Endothelial cell of umbilical vein (primary cell): ENCODE data around the gene SLC39A5. TPM values are rescaled to one million over a fixed set of nuclear protein-coding genes. Genes with fewer than 3 reads are reported as not detected.
"Not testable (repeated sequence)": the region's sequence is repeated elsewhere in the genome, so short reads cannot be mapped to it uniquely, and the experiment has no call there.

Experiments used
- BruUV-seq: library from RNA; stranded (reverse); fragments of 400-500 nt; replicated peaks from 2 replicates; lab custom pipeline; 2021; lab: Mats Ljungman, UMichigan
- CTCF ChIA-PET: fragments of 300-600, 350-600 bp; sonication (Branson Sonifier 250); formaldehyde crosslinking; loops from one replicate; lab custom pipeline; 2021; ENCODE audit warnings: antibody characterized with exemption, inconsistent platforms; lab: Charles Lee
- POLR2A ChIA-PET: fragments of 300-600, 350-600 bp; sonication (Branson Sonifier 250); formaldehyde crosslinking; loops from one replicate; lab custom pipeline; 2021; ENCODE audit warnings: antibody characterized with exemption, inconsistent platforms; lab: Charles Lee
- DNase-seq: peaks from one replicate; pipeline ENCODE4 v3.0.0-alpha.2; 2011; ENCODE audit warnings: low read depth, low spot score
- FAIRE-seq: peaks from 2 replicates; lab custom pipeline; 2011; peaks lifted over from hg19 to GRCh38; lab: Jason Lieb, UNC
- H2AFZ ChIP-seq: 2 replicates; pipeline ENCODE4 v1.6.0; 2012; ENCODE audit warnings: low read depth, low read length, control low read depth, inconsistent platforms
- H3K27ac ChIP-seq: 2 replicates; pipeline ENCODE4 v1.5.1; 2011; ENCODE audit warnings: low read depth, mild to moderate bottlenecking, control low read depth, low read length, moderate library complexity; ENCODE audit not compliant: insufficient read depth
- H3K27me3 ChIP-seq, 2 experiments: 2 replicates each; pipeline versions ENCODE4 v1.6.0 to v1.6.1; 2011; ENCODE audit warnings: low read length in 2 of 2, mixed read lengths in 1 of 2; ENCODE audit not compliant: control insufficient read depth in 2 of 2, insufficient read depth in 2 of 2
- H3K36me3 ChIP-seq, 2 experiments: 2 replicates in 1 of 2; 3 replicates in 1 of 2; pipeline ENCODE4 v1.5.1; 2011; ENCODE audit warnings: low read length in 2 of 2, mild to moderate bottlenecking in 1 of 2, moderate library complexity in 1 of 2; ENCODE audit not compliant: control insufficient read depth in 2 of 2, insufficient read depth in 2 of 2; ENCODE audit errors: extremely low read depth in 1 of 2
- H3K4me1 ChIP-seq: 3 replicates; pipeline ENCODE4 v1.5.1; 2011; ENCODE audit warnings: mild to moderate bottlenecking, low read length; ENCODE audit not compliant: control insufficient read depth, insufficient read depth; ENCODE audit errors: extremely low read depth
- H3K4me2 ChIP-seq: 2 replicates; pipeline ENCODE4 v1.6.1; 2011; ENCODE audit warnings: low read length, control low read depth, mixed read lengths; ENCODE audit not compliant: insufficient read depth
- H3K4me3 ChIP-seq, 3 experiments: fragments of 200-600 bp in 1 of 3; sonication (generic), shearing (Covaris generic) in 1 of 3; replicated peaks in 1 of 3; 2 replicates each; pipeline ENCODE4 v1.5.1; 2011 to 2016; ENCODE audit warnings: control low read depth in 3 of 3, low read length in 3 of 3, mild to moderate bottlenecking in 2 of 3, inconsistent platforms in 1 of 3, low read depth in 1 of 3, moderate library complexity in 1 of 3; ENCODE audit not compliant: insufficient read depth in 1 of 3
- H3K79me2 ChIP-seq: 2 replicates; pipeline ENCODE4 v1.6.0; 2012; ENCODE audit warnings: low read length, inconsistent platforms; ENCODE audit not compliant: control insufficient read depth, insufficient read depth
- H3K9ac ChIP-seq: replicated peaks from 2 replicates; pipeline ENCODE3; 2011; ENCODE audit warnings: low read length, control low read depth; ENCODE audit not compliant: insufficient read depth; ENCODE audit errors: extremely low read depth
- H3K9me1 ChIP-seq: replicated peaks from 3 replicates; pipeline ENCODE4 v1.6.0; 2011; ENCODE audit warnings: mild to moderate bottlenecking, low read length; ENCODE audit not compliant: control insufficient read depth, insufficient read depth; ENCODE audit errors: extremely low read depth
- H3K9me3 ChIP-seq: replicated peaks from 2 replicates; pipeline ENCODE4 v1.5.1; 2012; ENCODE audit warnings: low read length, inconsistent platforms; ENCODE audit not compliant: control insufficient read depth, insufficient read depth
- H4K20me1 ChIP-seq: replicated peaks from 2 replicates; pipeline ENCODE3; 2011; ENCODE audit warnings: mild to moderate bottlenecking, low read length; ENCODE audit not compliant: control insufficient read depth, insufficient read depth; ENCODE audit errors: extremely low read depth
- dilution Hi-C: fragments of 300-500 bp; cut with MboI; formaldehyde crosslinking; loops from one replicate; pipeline ENCODE4 v1.15.0; 2019; ENCODE audit warnings: low sequenced_read_pairs; ENCODE audit not compliant: extremely low pct_ligation_motif_present
- intact Hi-C: fragments of 100-400 bp; cut with micrococcal nuclease; formaldehyde crosslinking; loops from one replicate; pipeline ENCODE4 v1.10.0; 2022
- polyA plus RNA-seq, 4 experiments: library from polyadenylated mRNA; depleted of rRNA in 3 of 4; stranded (reverse) in 3 of 4; unstranded in 1 of 4; fragments of >200 nt; gene quantifications; 2 replicates each; pipeline versions ENCODE4 v1.2.1 to v1.2.3, GENCODE V29; 2011 to 2012; ENCODE audit warnings: missing spikeins in 1 of 4
- total RNA-seq: library from RNA; stranded (reverse); gene quantifications from 2 replicates; pipeline ENCODE4 v1.2.3, GENCODE V29; 2021

Gene SLC39A5
- total and polyA plus RNA-seq, 2 donors (not counting 3 experiments of a cell fraction or from before 2014, with no cell fraction given) = 0.10 TPM; not detected in 1

GRCh38 chr12:56262955-56263354 is 33.1 kb downstream of the SLC39A5 start:
- DNase-seq, H3K4me3 ChIP-seq, H3K27ac ChIP-seq, H3K9me3 ChIP-seq, H3K27me3 ChIP-seq, H3K36me3 ChIP-seq, dilution Hi-C loops, H3K9ac ChIP-seq, H2AFZ ChIP-seq, H3K9me1 ChIP-seq, H4K20me1 ChIP-seq, H3K4me2 ChIP-seq, POLR2A ChIA-PET, H3K4me1 ChIP-seq, H3K79me2 ChIP-seq, FAIRE-seq, BruUV-seq, intact Hi-C loops: not testable (repeated sequence)
- CTCF ChIA-PET = interaction anchor here (0.6 to 0.8 kb wide), 2 partner anchors 74 to 138 kb away, joined by 3 read pairs; partner anchors contain the start of gene SMARCC2

- H3K27me3 ChIP-seq, dilution Hi-C loops, H3K4me1 ChIP-seq, H4K20me1 ChIP-seq, H3K9me1 ChIP-seq, BruUV-seq, FAIRE-seq, H3K9me3 ChIP-seq, H3K36me3 ChIP-seq, H3K79me2 ChIP-seq, DNase-seq: not testable (repeated sequence)
- H2AFZ ChIP-seq = peak overlapping the region; percentile 40
- CTCF ChIA-PET = interaction anchor here (0.7 to 3.5 kb wide), 4 partner anchors 9 to 198 kb away, joined by 3 to 27 read pairs (median 8); partner anchors contain the start of genes ANKRD52 and SMARCC2
- H3K4me2 ChIP-seq = peak overlapping the region; percentile 80
- POLR2A ChIA-PET = interaction anchor here (1.6 kb wide), 1 partner anchor 13 kb away, joined by 5 read pairs; no protein-coding TSS in a partner anchor
- peak overlapping the region; percentile 61 for H3K27ac ChIP-seq
- peak overlapping the region; percentile 25 to 50 (median 43) for H3K4me3 ChIP-seq
- peak overlapping the region; percentile 69 for H3K9ac ChIP-seq
- intact Hi-C loops = loop anchor here (1.0 to 5.0 kb wide), 3 partner anchors 8 to 196 kb away; partner anchors contain the start of genes ANKRD52 and NABP2
These were observed 36.3 kb downstream of the SLC39A5 start for GRCh38 chr12:56266068-56266692.
